Measurements from ENCODE around the gene LIG3. TPM values are rescaled to one million over a fixed set of nuclear protein-coding genes. Genes with fewer than 3 reads are reported as not detected.

Gene LIG3
- total and polyA plus RNA-seq, 2 of the 13 experiments (the other 11 are each of a cell fraction or from before 2014, with no cell fraction given): 34.4 to 36.2 TPM

DNA sequence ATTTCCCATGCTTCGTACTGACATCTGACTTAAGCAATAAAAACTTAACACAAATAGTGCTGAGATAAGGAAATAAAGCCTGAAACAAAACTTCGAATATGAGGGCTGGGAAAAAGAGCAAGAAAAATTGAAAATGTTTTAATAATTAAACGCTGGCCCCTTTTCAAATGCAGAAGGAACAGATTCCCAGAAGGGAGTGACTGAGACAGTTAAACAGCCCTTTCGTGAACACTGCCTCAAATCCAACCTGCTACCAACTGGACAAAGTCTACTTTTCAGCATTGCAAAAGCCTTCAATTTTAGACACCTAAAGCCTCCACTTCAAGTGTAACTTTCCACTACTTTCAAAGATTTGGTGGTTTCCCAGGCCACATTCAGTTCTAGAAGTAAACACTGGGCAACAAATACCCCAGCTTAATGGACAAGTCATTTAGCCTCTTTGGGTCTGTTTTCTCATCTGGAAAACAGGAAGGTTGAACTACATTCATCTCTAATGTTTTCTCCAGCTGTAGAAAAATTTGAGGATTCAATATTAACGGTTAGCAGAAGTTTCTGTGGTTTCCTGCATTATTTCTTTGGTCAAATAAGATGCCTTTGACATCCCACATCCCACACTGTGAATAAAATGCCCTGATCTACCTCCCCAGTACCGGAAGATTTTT is 71.4 kb downstream of the LIG3 start (continued):
- TF ChIP-seq, protein P1, sequence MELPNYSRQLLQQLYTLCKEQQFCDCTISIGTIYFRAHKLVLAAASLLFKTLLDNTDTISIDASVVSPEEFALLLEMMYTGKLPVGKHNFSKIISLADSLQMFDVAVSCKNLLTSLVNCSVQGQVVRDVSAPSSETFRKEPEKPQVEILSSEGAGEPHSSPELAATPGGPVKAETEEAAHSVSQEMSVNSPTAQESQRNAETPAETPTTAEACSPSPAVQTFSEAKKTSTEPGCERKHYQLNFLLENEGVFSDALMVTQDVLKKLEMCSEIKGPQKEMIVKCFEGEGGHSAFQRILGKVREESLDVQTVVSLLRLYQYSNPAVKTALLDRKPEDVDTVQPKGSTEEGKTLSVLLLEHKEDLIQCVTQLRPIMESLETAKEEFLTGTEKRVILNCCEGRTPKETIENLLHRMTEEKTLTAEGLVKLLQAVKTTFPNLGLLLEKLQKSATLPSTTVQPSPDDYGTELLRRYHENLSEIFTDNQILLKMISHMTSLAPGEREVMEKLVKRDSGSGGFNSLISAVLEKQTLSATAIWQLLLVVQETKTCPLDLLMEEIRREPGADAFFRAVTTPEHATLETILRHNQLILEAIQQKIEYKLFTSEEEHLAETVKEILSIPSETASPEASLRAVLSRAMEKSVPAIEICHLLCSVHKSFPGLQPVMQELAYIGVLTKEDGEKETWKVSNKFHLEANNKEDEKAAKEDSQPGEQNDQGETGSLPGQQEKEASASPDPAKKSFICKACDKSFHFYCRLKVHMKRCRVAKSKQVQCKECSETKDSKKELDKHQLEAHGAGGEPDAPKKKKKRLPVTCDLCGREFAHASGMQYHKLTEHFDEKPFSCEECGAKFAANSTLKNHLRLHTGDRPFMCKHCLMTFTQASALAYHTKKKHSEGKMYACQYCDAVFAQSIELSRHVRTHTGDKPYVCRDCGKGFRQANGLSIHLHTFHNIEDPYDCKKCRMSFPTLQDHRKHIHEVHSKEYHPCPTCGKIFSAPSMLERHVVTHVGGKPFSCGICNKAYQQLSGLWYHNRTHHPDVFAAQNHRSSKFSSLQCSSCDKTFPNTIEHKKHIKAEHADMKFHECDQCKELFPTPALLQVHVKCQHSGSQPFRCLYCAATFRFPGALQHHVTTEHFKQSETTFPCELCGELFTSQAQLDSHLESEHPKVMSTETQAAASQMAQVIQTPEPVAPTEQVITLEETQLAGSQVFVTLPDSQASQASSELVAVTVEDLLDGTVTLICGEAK (IDR thresholded peaks at IDR 0.05): no peak
- TF ChIP-seq, protein P1 (CRISPR knock-in tag; IDR thresholded peaks at IDR 0.05): no peak; the same call in 1 of the 2 replicates
- TF ChIP-seq, protein P2, sequence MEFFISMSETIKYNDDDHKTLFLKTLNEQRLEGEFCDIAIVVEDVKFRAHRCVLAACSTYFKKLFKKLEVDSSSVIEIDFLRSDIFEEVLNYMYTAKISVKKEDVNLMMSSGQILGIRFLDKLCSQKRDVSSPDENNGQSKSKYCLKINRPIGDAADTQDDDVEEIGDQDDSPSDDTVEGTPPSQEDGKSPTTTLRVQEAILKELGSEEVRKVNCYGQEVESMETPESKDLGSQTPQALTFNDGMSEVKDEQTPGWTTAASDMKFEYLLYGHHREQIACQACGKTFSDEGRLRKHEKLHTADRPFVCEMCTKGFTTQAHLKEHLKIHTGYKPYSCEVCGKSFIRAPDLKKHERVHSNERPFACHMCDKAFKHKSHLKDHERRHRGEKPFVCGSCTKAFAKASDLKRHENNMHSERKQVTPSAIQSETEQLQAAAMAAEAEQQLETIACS (CRISPR knock-in tag; IDR thresholded peaks at IDR 0.05): no peak
- TF ChIP-seq ZBTB1 (CRISPR knock-in tag; IDR thresholded peaks at IDR 0.05; ENCODE audit: borderline replicate concordance): no peak
- no peak for TF ChIP-seq FOXK2 (IDR thresholded peaks at IDR 0.05)
- TF ChIP-seq FOXA3 (CRISPR knock-in tag; IDR thresholded peaks at IDR 0.05): peak; percentile 60
- no peak for TF ChIP-seq SAFB2 (CRISPR knock-in tag; IDR thresholded peaks at IDR 0.05; ENCODE audit: borderline replicate concordance, low read depth)
- TF ChIP-seq, protein P3, sequence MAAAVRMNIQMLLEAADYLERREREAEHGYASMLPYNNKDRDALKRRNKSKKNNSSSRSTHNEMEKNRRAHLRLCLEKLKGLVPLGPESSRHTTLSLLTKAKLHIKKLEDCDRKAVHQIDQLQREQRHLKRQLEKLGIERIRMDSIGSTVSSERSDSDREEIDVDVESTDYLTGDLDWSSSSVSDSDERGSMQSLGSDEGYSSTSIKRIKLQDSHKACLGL (CRISPR knock-in tag; IDR thresholded peaks at IDR 0.05): no peak
- no peak for TF ChIP-seq THYN1 (CRISPR knock-in tag; IDR thresholded peaks at IDR 0.05; ENCODE audit: borderline replicate concordance, low read depth)
- TF ChIP-seq, protein P4, sequence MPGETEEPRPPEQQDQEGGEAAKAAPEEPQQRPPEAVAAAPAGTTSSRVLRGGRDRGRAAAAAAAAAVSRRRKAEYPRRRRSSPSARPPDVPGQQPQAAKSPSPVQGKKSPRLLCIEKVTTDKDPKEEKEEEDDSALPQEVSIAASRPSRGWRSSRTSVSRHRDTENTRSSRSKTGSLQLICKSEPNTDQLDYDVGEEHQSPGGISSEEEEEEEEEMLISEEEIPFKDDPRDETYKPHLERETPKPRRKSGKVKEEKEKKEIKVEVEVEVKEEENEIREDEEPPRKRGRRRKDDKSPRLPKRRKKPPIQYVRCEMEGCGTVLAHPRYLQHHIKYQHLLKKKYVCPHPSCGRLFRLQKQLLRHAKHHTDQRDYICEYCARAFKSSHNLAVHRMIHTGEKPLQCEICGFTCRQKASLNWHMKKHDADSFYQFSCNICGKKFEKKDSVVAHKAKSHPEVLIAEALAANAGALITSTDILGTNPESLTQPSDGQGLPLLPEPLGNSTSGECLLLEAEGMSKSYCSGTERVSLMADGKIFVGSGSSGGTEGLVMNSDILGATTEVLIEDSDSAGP (CRISPR knock-in tag; IDR thresholded peaks at IDR 0.05; ENCODE audit: borderline replicate concordance): no peak
- TF ChIP-seq, protein P5, sequence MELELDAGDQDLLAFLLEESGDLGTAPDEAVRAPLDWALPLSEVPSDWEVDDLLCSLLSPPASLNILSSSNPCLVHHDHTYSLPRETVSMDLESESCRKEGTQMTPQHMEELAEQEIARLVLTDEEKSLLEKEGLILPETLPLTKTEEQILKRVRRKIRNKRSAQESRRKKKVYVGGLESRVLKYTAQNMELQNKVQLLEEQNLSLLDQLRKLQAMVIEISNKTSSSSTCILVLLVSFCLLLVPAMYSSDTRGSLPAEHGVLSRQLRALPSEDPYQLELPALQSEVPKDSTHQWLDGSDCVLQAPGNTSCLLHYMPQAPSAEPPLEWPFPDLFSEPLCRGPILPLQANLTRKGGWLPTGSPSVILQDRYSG (CRISPR knock-in tag; IDR thresholded peaks at IDR 0.05): no peak
- TF ChIP-seq FOXP1 (IDR thresholded peaks at IDR 0.05): 0 out of 2 replicates have a peak, but pooled peaks have one; percentile 25
- TF ChIP-seq FOXP1 (CRISPR knock-in tag; IDR thresholded peaks at IDR 0.05): peak; percentile 79
- TF ChIP-seq ZSCAN25 (CRISPR knock-in tag; IDR thresholded peaks at IDR 0.05): no peak
- TF ChIP-seq HOXA3 (CRISPR knock-in tag; IDR thresholded peaks at IDR 0.05): no peak
- no peak for TF ChIP-seq ZSCAN20 (CRISPR knock-in tag; IDR thresholded peaks at IDR 0.05; ENCODE audit: borderline replicate concordance)
- no peak for TF ChIP-seq ATF7 (IDR thresholded peaks at IDR 0.05)
- TF ChIP-seq ATF7 (CRISPR knock-in tag; IDR thresholded peaks at IDR 0.05): no peak

All from HepG2 (cell line).